H1 (cell line): Measurements from ENCODE around the gene TMEM72. TPM values are rescaled to one million over a fixed set of nuclear protein-coding genes. Genes with fewer than 3 reads are reported as not detected.

Experiments used
- CTCF ChIA-PET: fragments of 300-600 bp; sonication (Branson Sonifier 250); formaldehyde crosslinking; loops from one replicate; lab custom pipeline; 2021; ENCODE audit not compliant: partially characterized antibody; lab: Charles Lee
- POLR2A ChIA-PET: fragments of 300-600 bp; sonication (Branson Sonifier 250); formaldehyde crosslinking; loops from one replicate; lab custom pipeline; 2021; ENCODE audit warnings: inconsistent platforms; ENCODE audit not compliant: partially characterized antibody; lab: Charles Lee
- DNase-seq, 2 experiments: peaks; one replicate each; pipeline versions ENCODE4 v3.0.0 to v3.0.0-alpha.2; 2010 to 2022; ENCODE audit warnings: low spot score in 2 of 2, low read depth in 1 of 2, mixed read lengths in 1 of 2
- FAIRE-seq: peaks from 2 replicates; lab custom pipeline; 2011; peaks lifted over from hg19 to GRCh38; lab: Jason Lieb, UNC
- H2AFZ ChIP-seq: 2 replicates; pipeline ENCODE4 v1.8.1; 2012; ENCODE audit warnings: low read length, inconsistent platforms
- H2AK5ac ChIP-seq: 2 replicates; pipeline ENCODE4 v1.6.1; 2013; ENCODE audit warnings: low read depth, low read length
- H2BK120ac ChIP-seq: replicated peaks from 2 replicates; pipeline ENCODE3; 2013; ENCODE audit warnings: low read depth, low read length, inconsistent platforms
- H2BK12ac ChIP-seq: 2 replicates; pipeline ENCODE4 v1.6.1; 2013; ENCODE audit warnings: low read depth, low read length
- H2BK15ac ChIP-seq: 2 replicates; pipeline ENCODE4 v1.6.1; 2013; ENCODE audit warnings: low read length
- H2BK20ac ChIP-seq: 2 replicates; pipeline ENCODE4 v1.6.1; 2013; ENCODE audit warnings: low read length
- H2BK5ac ChIP-seq: 2 replicates; pipeline ENCODE4 v1.6.1; 2013; ENCODE audit warnings: low read depth, low read length
- H3K14ac ChIP-seq: 2 replicates; pipeline ENCODE4 v1.6.1; 2013; ENCODE audit warnings: inconsistent platforms; ENCODE audit not compliant: insufficient read length
- H3K18ac ChIP-seq: 2 replicates; pipeline ENCODE4 v1.6.1; 2013; ENCODE audit warnings: low read length; ENCODE audit errors: extremely low read depth
- H3K23ac ChIP-seq: 2 replicates; pipeline ENCODE4 v1.6.1; 2013; ENCODE audit warnings: inconsistent platforms; ENCODE audit not compliant: insufficient read length
- H3K23me2 ChIP-seq: 2 replicates; pipeline ENCODE4 v1.6.1; 2013; ENCODE audit warnings: low read depth, low read length
- H3K27ac ChIP-seq: 2 replicates; pipeline ENCODE4 v1.6.1; 2011; ENCODE audit warnings: low read depth, low read length, inconsistent platforms
- H3K27me3 ChIP-seq, 4 experiments: replicated peaks in 1 of 4; 1 replicate in 1 of 4; 2 replicates in 3 of 4; pipeline versions ENCODE4 v1.6.1 to v1.8.1; 2011 to 2013; ENCODE audit warnings: low read length in 3 of 4, mild to moderate bottlenecking in 3 of 4, inconsistent platforms in 2 of 4, mixed read lengths in 2 of 4, moderate library complexity in 1 of 4; ENCODE audit not compliant: control insufficient read depth in 3 of 4, insufficient read depth in 3 of 4; ENCODE audit errors: extremely low read depth in 1 of 4
- H3K36me3 ChIP-seq, 4 experiments: 2 replicates each; pipeline versions ENCODE4 v1.6.1 to v1.8.1; 2011 to 2013; ENCODE audit warnings: mild to moderate bottlenecking in 4 of 4, low read length in 3 of 4, moderate library complexity in 2 of 4, control low read depth in 1 of 4, inconsistent platforms in 1 of 4; ENCODE audit not compliant: insufficient read depth in 4 of 4, control insufficient read depth in 2 of 4
- H3K4ac ChIP-seq: replicated peaks from 2 replicates; pipeline ENCODE3; 2013; ENCODE audit warnings: low read length, low read depth, mixed read lengths, inconsistent platforms; ENCODE audit not compliant: insufficient read length
- H3K4me1 ChIP-seq, 4 experiments: replicated peaks in 1 of 4; 1 replicate in 1 of 4; 2 replicates in 3 of 4; pipeline versions ENCODE4 v1.6.1 to v1.8.1; 2011 to 2013; ENCODE audit warnings: low read length in 3 of 4, inconsistent platforms in 2 of 4, mixed read lengths in 1 of 4; ENCODE audit not compliant: insufficient read depth in 4 of 4, control insufficient read depth in 3 of 4
- H3K4me2 ChIP-seq, 2 experiments: 2 replicates each; pipeline versions ENCODE4 v1.6.1 to v1.8.1; 2011 to 2013; ENCODE audit warnings: low read depth in 2 of 2, low read length in 2 of 2, control low read depth in 1 of 2, inconsistent platforms in 1 of 2, mild to moderate bottlenecking in 1 of 2; ENCODE audit not compliant: insufficient read depth in 1 of 2
- H3K4me3 ChIP-seq, 4 experiments: fragments of 200-600, 300-600 bp in 1 of 4; sonication (generic), shearing (Covaris generic), sonication (Bioruptor Twin) in 1 of 4; 2 replicates each; pipeline versions ENCODE4 v1.5.1 to v1.8.1; 2011 to 2016; ENCODE audit warnings: low read length in 4 of 4, low read depth in 3 of 4, control low read depth in 2 of 4, inconsistent platforms in 2 of 4, mild to moderate bottlenecking in 2 of 4, mixed read lengths in 1 of 4, moderate library complexity in 1 of 4; ENCODE audit not compliant: insufficient read depth in 2 of 4; ENCODE audit errors: extremely low read depth in 1 of 4
- H3K56ac ChIP-seq: replicated peaks from 2 replicates; pipeline ENCODE3; 2013; ENCODE audit warnings: low read depth, mild to moderate bottlenecking, mixed read lengths, low read length, inconsistent platforms; ENCODE audit not compliant: insufficient read length
- H3K79me1 ChIP-seq: 2 replicates; pipeline ENCODE4 v1.6.1; 2013; ENCODE audit warnings: low read depth, low read length, control low read depth
- H3K79me2 ChIP-seq, 2 experiments: 2 replicates each; pipeline versions ENCODE4 v1.6.1 to v1.8.1; 2012 to 2013; ENCODE audit warnings: low read length in 2 of 2, mild to moderate bottlenecking in 2 of 2, inconsistent platforms in 1 of 2; ENCODE audit not compliant: insufficient read depth in 2 of 2, control insufficient read depth in 1 of 2
- H3K9ac ChIP-seq, 4 experiments: replicated peaks in 1 of 4; 1 replicate in 1 of 4; 2 replicates in 3 of 4; pipeline versions ENCODE4 v1.6.1 to v1.8.1; 2011 to 2013; ENCODE audit warnings: low read depth in 3 of 4, low read length in 3 of 4, control low read depth in 2 of 4, mild to moderate bottlenecking in 2 of 4, moderate library complexity in 2 of 4, inconsistent platforms in 1 of 4; ENCODE audit errors: extremely low read depth in 1 of 4
- H3K9me3 ChIP-seq, 2 experiments: 2 replicates each; pipeline versions ENCODE4 v1.6.1 to v1.8.1; 2012 to 2013; ENCODE audit warnings: mild to moderate bottlenecking in 2 of 2, moderate library complexity in 2 of 2, control low read depth in 1 of 2, inconsistent platforms in 1 of 2, low read depth in 1 of 2, low read length in 1 of 2, mixed read lengths in 1 of 2; ENCODE audit not compliant: insufficient read depth in 2 of 2
- H4K20me1 ChIP-seq, 2 experiments: replicated peaks in 1 of 2; 2 replicates each; pipeline versions ENCODE3 to v1.8.1; 2011 to 2013; ENCODE audit warnings: inconsistent platforms in 2 of 2, low read length in 2 of 2, mild to moderate bottlenecking in 1 of 2; ENCODE audit not compliant: insufficient read depth in 2 of 2, control insufficient read depth in 1 of 2
- H4K5ac ChIP-seq: 2 replicates; pipeline ENCODE4 v1.6.1; 2013; ENCODE audit warnings: low read length, low read depth, mixed read lengths, inconsistent platforms; ENCODE audit not compliant: insufficient read length
- H4K8ac ChIP-seq: 2 replicates; pipeline ENCODE4 v1.8.0; 2013; ENCODE audit warnings: mild to moderate bottlenecking, moderate library complexity, low read length, inconsistent platforms; ENCODE audit not compliant: insufficient read depth; ENCODE audit errors: extremely low read depth
- H4K91ac ChIP-seq: replicated peaks from 2 replicates; pipeline ENCODE3; 2013; ENCODE audit warnings: low read length, mixed read lengths, inconsistent platforms; ENCODE audit not compliant: insufficient read length
- EGR1 ChIP-seq: IDR thresholded peaks from 2 replicates; pipeline ENCODE4 v1.6.1; 2011; ENCODE audit warnings: low read depth, low read length, borderline replicate concordance
- EP300 ChIP-seq, 2 experiments: IDR thresholded peaks; 1 replicate in 1 of 2; 2 replicates in 1 of 2; pipeline ENCODE4 v1.6.1; 2011 to 2012; ENCODE audit warnings: low read depth in 2 of 2, low read length in 2 of 2, mild to moderate bottlenecking in 2 of 2, borderline replicate concordance in 1 of 2, inconsistent platforms in 1 of 2, moderate library complexity in 1 of 2
- GABPA ChIP-seq: IDR thresholded peaks from 2 replicates; pipeline ENCODE4 v1.6.1; 2011; ENCODE audit warnings: mild to moderate bottlenecking, low read length, moderate library complexity, borderline replicate concordance; ENCODE audit not compliant: insufficient read depth
- GTF2F1 ChIP-seq: IDR thresholded peaks from 2 replicates; pipeline ENCODE4 v1.6.1; 2012; ENCODE audit warnings: low read depth, low read length, improper control_type of control experiment, borderline replicate concordance
- JUND ChIP-seq: IDR thresholded peaks from 2 replicates; pipeline ENCODE4 v1.6.1; 2011; ENCODE audit warnings: mild to moderate bottlenecking, improper control_type of control experiment, low read length
- KDM5A ChIP-seq: fragments of 200-600 bp; IDR thresholded peaks from 2 replicates; pipeline ENCODE4 v1.7.1; 2012; ENCODE audit warnings: mild to moderate bottlenecking, low read length, inconsistent platforms, mixed read lengths
- NANOG ChIP-seq: IDR thresholded peaks from 2 replicates; pipeline ENCODE4 v1.6.1; 2011; ENCODE audit warnings: low read length, low read depth, mild to moderate bottlenecking, inconsistent platforms; ENCODE audit not compliant: insufficient read depth, poor library complexity, severe bottlenecking
- SIX5 ChIP-seq: IDR thresholded peaks from 2 replicates; pipeline ENCODE4 v1.6.1; 2011; ENCODE audit warnings: mild to moderate bottlenecking, low read depth, low read length
- TAF1 ChIP-seq: IDR thresholded peaks from 2 replicates; pipeline ENCODE4 v1.6.1; 2011; ENCODE audit warnings: mild to moderate bottlenecking, low read depth, low read length
- WGBS, 2 experiments: shearing (Covaris generic) in 1 of 2; methylation state at CpG; one replicate each; pipeline versions ENCODE4 v1.1.6 to v1.1.7; 2013 to 2015; ENCODE audit warnings: low lambda C conversion rate in 2 of 2, mixed read lengths in 2 of 2, inconsistent platforms in 1 of 2, low coverage in 1 of 2, missing lambda C conversion rate in 1 of 2; ENCODE audit not compliant: insufficient replicate concordance in 2 of 2, insufficient coverage in 1 of 2, insufficient read length in 1 of 2; ENCODE audit errors: extremely low coverage in 1 of 2, missing lambda C conversion rate in 1 of 2; 5-methylcytosine and 5-hydroxymethylcytosine counted together
- polyA plus RNA-seq, 7 experiments: library from polyadenylated mRNA; depleted of rRNA in 3 of 7; stranded (reverse) in 5 of 7; unstranded in 2 of 7; fragments of >200 nt in 5 of 7; fragments of 200-250 nt in 2 of 7; gene quantifications; 1 replicate in 5 of 7; 2 replicates in 1 of 7; 4 replicates in 1 of 7; pipeline versions ENCODE4 v1.2.1 to v1.2.3, GENCODE V29; 2011 to 2013; ENCODE audit warnings: missing spikeins in 2 of 7, mixed read lengths in 2 of 7
- total RNA-seq: library from RNA; stranded (reverse); fragmentation: NEBNext Ultra II Directional; extraction: Animal tissue kit (Norgen Biotek cat#: 25700); gene quantifications from 2 replicates; pipeline ENCODE4 v1.2.1, GENCODE V29; 2021
- TF ChIP-seq, protein P1 (sequence below): IDR thresholded peaks from 2 replicates; pipeline ENCODE4 v1.6.1; 2012; ENCODE audit warnings: low read length, inconsistent platforms

The TMEM72 gene
- total and polyA plus RNA-seq, 2 of the 8 experiments (the other 6 are each of a cell fraction or from before 2014, with no cell fraction given): not detected

DNA sequence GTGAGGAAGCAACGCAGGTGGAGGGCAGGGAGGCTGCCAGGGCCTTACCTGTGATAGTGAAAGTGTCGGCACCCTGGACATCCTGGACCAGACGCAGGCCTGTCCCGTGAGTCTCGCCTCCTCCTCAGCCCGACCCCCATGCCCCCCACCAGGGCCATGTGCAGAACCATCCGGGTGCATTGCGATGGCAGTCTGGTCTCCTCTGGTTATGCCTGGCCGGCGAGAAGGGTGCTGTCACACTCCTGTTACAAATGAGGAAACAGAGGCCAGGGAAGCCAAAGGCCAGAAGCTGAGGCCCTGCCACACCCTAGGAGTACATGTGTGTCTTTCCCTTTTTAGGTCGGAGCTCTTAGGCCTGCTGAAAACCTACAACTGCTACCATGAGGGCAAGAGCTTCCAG, 60.3 kb downstream of the TMEM72 start:
- Histone ChIP-seq H3K79me1 (peaks cover 5% of the 10 kb centered on the region; the same call in 1 of the 2 replicates), H3K56ac (no peak overlapping the region), H3K4me2 (no peak overlapping the region), H3K23me2 (peaks cover 14% of the 10 kb centered on the region; the same call in 1 of the 2 replicates), H3K27ac (no peak overlapping the region), H4K5ac (no peak overlapping the region), H2BK12ac (no peak overlapping the region), H2BK5ac (no peak overlapping the region), H4K20me1 (peaks cover 0 to 2% of the 10 kb centered on the region in 2 experiments), H3K18ac (no peak overlapping the region), H3K14ac (no peak overlapping the region), H3K23ac (no peak overlapping the region), H2BK20ac (no peak overlapping the region), H2AK5ac (no peak overlapping the region), H3K27me3 (no peaks in the 10 kb centered on the region; a peak in 1 of 7 replicates), H4K8ac (no peak overlapping the region), H2AFZ (no peak overlapping the region), H3K4me3 (no peak overlapping the region), H3K36me3 (peaks cover 0 to 6% (median 0%) of the 10 kb centered on the region in 4 experiments; a peak in 3 of 8 replicates), H2BK15ac (0 out of 2 replicates have a peak overlapping the region, but pooled peaks have one; percentile 40), H3K4ac (no peak overlapping the region), H3K4me1 (peaks cover 12 to 31% (median 25%) of the 10 kb centered on the region in 4 experiments), H2BK120ac (no peak overlapping the region), H3K79me2 (no peaks in the 10 kb centered on the region), H3K9me3 (no peaks in the 10 kb centered on the region), H3K9ac (no peak overlapping the region), H4K91ac (no peak overlapping the region)
- ChIA-PET CTCF (no interaction called here), POLR2A (no interaction called here)
- WGBS, 2 experiments: 87% methylated on average over 11 of the region's 11 CpGs; no CpG with 5 or more reads in 1 of the 2 experiments
- no peak for TF ChIP-seq JUND
- TF ChIP-seq GTF2F1: no peak
- TF ChIP-seq EGR1: no peak
- TF ChIP-seq EP300 (IDR thresholded peaks at IDR 0.05; ENCODE audit: borderline replicate concordance in 1 of 2, low read depth in 2 of 2, low read length in 2 of 2): no peak
- no peak for TF ChIP-seq SIX5
- TF ChIP-seq NANOG: no peak
- TF ChIP-seq, protein P1, sequence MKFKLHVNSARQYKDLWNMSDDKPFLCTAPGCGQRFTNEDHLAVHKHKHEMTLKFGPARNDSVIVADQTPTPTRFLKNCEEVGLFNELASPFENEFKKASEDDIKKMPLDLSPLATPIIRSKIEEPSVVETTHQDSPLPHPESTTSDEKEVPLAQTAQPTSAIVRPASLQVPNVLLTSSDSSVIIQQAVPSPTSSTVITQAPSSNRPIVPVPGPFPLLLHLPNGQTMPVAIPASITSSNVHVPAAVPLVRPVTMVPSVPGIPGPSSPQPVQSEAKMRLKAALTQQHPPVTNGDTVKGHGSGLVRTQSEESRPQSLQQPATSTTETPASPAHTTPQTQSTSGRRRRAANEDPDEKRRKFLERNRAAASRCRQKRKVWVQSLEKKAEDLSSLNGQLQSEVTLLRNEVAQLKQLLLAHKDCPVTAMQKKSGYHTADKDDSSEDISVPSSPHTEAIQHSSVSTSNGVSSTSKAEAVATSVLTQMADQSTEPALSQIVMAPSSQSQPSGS: no peak
- no peak for TF ChIP-seq KDM5A
- no peak for TF ChIP-seq GABPA
- no peak for TF ChIP-seq TAF1
- no peak for DNase-seq
- FAIRE-seq: no peak
